ENCODE data around the gene SALL4.
"Not testable (repeated sequence)": the region's sequence is repeated elsewhere in the genome, so short reads cannot be mapped to it uniquely, and the experiment has no call there.

SALL4 gene

GRCh38 chr20:51763965-51764602, 38.2 kb downstream of the SALL4 start:
- ChIA-PET CTCF (interaction anchor here (0.7 to 2.0 kb wide), 3 partner anchors 11 to 321 kb away, joined by 3 to 4 read pairs (median 3); no protein-coding TSS in a partner anchor), POLR2A (no interaction called here)
- H3K4me3 ChIP-seq (ENCODE audit: low read depth, low read length) = no peak overlapping the region
- no peak for TF ChIP-seq CTCF (IDR thresholded peaks at IDR 0.05; ENCODE audit: insufficient read depth, low read length, missing control alignments)
- no peak for DNase-seq (ENCODE audit: low read depth, low spot score)

- DNase-seq (ENCODE audit: low read depth, low spot score) = no peak
- CTCF ChIA-PET = interaction anchor here (1.3 kb wide), 1 partner anchor 60 kb away, joined by 6 read pairs; no protein-coding TSS in a partner anchor
- no peak for TF ChIP-seq CTCF (IDR thresholded peaks at IDR 0.05; ENCODE audit: insufficient read depth, low read length, missing control alignments)
- no peak overlapping the region for H3K4me3 ChIP-seq (ENCODE audit: low read depth, low read length)
- POLR2A ChIA-PET = no interaction called here
These were observed 41.3 kb downstream of the SALL4 start for GRCh38 chr20:51760905-51761546.

- POLR2A ChIA-PET = no interaction called here
- TF ChIP-seq CTCF (IDR thresholded peaks at IDR 0.05; ENCODE audit: insufficient read depth, low read length, missing control alignments) = no peak
- DNase-seq (ENCODE audit: low read depth, low spot score) = no peak
- no peak overlapping the region for H3K4me3 ChIP-seq (ENCODE audit: low read depth, low read length)
- CTCF ChIA-PET = interaction anchor here (0.5 kb wide), 1 partner anchor 316 kb away, joined by 3 read pairs; no protein-coding TSS in a partner anchor
These were observed 42.4 kb downstream of the SALL4 start for GRCh38 chr20:51759769-51760510.

- ChIA-PET POLR2A (no interaction called here), CTCF (interaction anchor here (0.5 to 0.6 kb wide), 2 partner anchors 43 to 317 kb away, joined by 3 read pairs; no protein-coding TSS in a partner anchor)
- no peak for DNase-seq (ENCODE audit: low read depth, low spot score)
- no peak overlapping the region for H3K4me3 ChIP-seq (ENCODE audit: low read depth, low read length)
- TF ChIP-seq CTCF (IDR thresholded peaks at IDR 0.05; ENCODE audit: insufficient read depth, low read length, missing control alignments) = no peak
These were observed 43.3 kb downstream of the SALL4 start for GRCh38 chr20:51758978-51759544.

GRCh38 chr20:51757226-51757625, 45.1 kb downstream of the SALL4 start:
- TF ChIP-seq CTCF (IDR thresholded peaks at IDR 0.05; ENCODE audit: insufficient read depth, low read length, missing control alignments) = no peak
- DNase-seq (ENCODE audit: low read depth, low spot score) = no peak
- CTCF ChIA-PET = no interaction called here
- POLR2A ChIA-PET = no interaction called here
- H3K4me3 ChIP-seq (ENCODE audit: low read depth, low read length) = no peak overlapping the region

- no peak overlapping the region for H3K4me3 ChIP-seq (ENCODE audit: low read depth, low read length)
- ChIA-PET CTCF (no interaction called here), POLR2A (no interaction called here)
- no peak for DNase-seq (ENCODE audit: low read depth, low spot score)
- TF ChIP-seq CTCF (IDR thresholded peaks at IDR 0.05; ENCODE audit: insufficient read depth, low read length, missing control alignments) = no peak
These were observed 45.7 kb downstream of the SALL4 start for GRCh38 chr20:51756653-51757052.

GRCh38 chr20:51753220-51753619, 49.1 kb downstream of the SALL4 start:
- POLR2A ChIA-PET; DNase-seq (ENCODE audit: low read depth, low spot score); H3K4me3 ChIP-seq (ENCODE audit: low read depth, low read length): not testable (repeated sequence)
- CTCF ChIA-PET = interaction anchor here (0.6 to 1.5 kb wide), 5 partner anchors 11 to 403 kb away, joined by 3 to 4 read pairs (median 3); no protein-coding TSS in a partner anchor
